ENCODE measurements around the gene DSN1. TPM values are rescaled to one million over a fixed set of nuclear protein-coding genes. Genes with fewer than 3 reads are reported as not detected.
A peak's percentile ranks its signal among the peaks of the same experiment; 100 is the strongest.

DSN1 gene
- total RNA-seq, 1 experiment from 2014 or later = 27.9 TPM

DNA sequence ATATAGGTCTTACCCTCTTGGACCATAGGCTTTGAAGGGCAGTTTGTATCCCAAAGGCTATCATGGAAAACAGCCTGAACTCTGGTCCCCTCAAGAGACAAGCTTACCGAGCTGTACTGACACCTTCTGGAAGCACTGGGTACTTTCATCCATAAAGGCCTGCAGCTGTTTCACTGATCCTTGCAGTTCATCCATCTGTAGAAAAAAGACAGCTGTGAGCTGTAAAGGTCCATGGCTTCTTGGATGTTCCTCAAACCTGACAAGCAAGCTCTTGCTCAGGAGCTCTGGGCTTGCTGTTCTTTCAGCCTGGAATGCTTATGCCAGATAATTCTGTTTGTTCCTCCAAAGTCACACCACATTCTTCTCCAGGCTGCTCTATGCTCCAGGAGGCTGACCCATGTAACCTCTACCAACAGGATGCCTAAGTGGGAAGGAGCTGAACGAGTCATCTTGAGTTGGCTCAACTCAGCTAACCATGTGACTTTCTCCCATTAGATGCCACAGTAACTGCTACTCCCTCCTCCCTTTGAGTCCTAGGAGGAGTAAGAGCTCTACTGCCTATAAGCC lies 18.8 kb downstream of the DSN1 start:
- ChIA-PET CTCF (interaction anchor here (0.7 to 2.2 kb wide), 13 partner anchors 9 to 198 kb away, joined by 3 to 13 read pairs (median 4); partner anchors contain the start of genes DSN1, NDRG3 and RAB5IF), POLR2A (interaction anchor here (0.6 to 1.2 kb wide), 4 partner anchors 9 to 151 kb away, joined by 3 to 4 read pairs (median 3); partner anchors contain the start of genes DSN1 and NDRG3), RAD21 (ENCODE audit: low non-redundant PET in 1 of 2, low total read pairs in 2 of 2, uncharacterized antibody in 2 of 2, unreplicated experiment in 2 of 2) (interaction anchor here in 1 of 2 experiments (0.6 kb wide), 1 partner anchor 88 kb away, joined by 3 read pairs; no protein-coding TSS in a partner anchor)
- no TSS peak for BruUV-seq (replicated peaks)
- Histone ChIP-seq H3K9me2 (ENCODE audit: insufficient read depth) (no peaks in the 10 kb centered on the region), H4K20me1 (ENCODE audit: insufficient read depth) (no peaks in the 10 kb centered on the region), H2AFZ (ENCODE audit: low read depth, low read length, poor library complexity, severe bottlenecking) (no peak overlapping the region), H3K9me3 (ENCODE audit: control insufficient read depth in 1 of 2, insufficient read depth in 1 of 2, low read depth in 1 of 2, low read length in 2 of 2) (no peaks in the 10 kb centered on the region), H3K4me1 (ENCODE audit: control insufficient read depth in 1 of 2, insufficient read depth in 2 of 2, low read length in 2 of 2) (peaks cover 0 to 5% of the 10 kb centered on the region in 2 experiments; a peak in 1 of 4 replicates), H3K79me2 (ENCODE audit: insufficient read depth, low read length) (no peaks in the 10 kb centered on the region), H3K27ac (ENCODE audit: low read depth, low read length) (no peak overlapping the region), H3K4me2 (ENCODE audit: low read length) (no peak overlapping the region), H3K36me3 (ENCODE audit: control insufficient read depth in 1 of 2, insufficient read depth in 2 of 2, low read length in 2 of 2) (peaks cover 23 to 35% of the 10 kb centered on the region in 2 experiments), H3K9ac (ENCODE audit: low read length) (no peak overlapping the region), H3K4me3 (replicated peaks in 1 of 2; ENCODE audit: low read depth in 1 of 2, low read length in 2 of 2) (no peak overlapping the region), H3K27me3 (ENCODE audit: insufficient read depth, low read length) (no peaks in the 10 kb centered on the region)
- DNase-seq (ENCODE audit: low read depth, low spot score) = peak; percentile 37
- intact Hi-C loops (cut with micrococcal nuclease) = loop anchor here (1.0 kb wide), 1 partner anchor 142 kb away; no protein-coding TSS in a partner anchor
- ATAC-seq = peak; percentile 95
- TF ChIP-seq JUND (IDR thresholded peaks at IDR 0.05) (no peak), RAD21 (IDR thresholded peaks at IDR 0.05; ENCODE audit: low read depth) (peak; percentile 71)
- TF ChIP-seq, protein P1, sequence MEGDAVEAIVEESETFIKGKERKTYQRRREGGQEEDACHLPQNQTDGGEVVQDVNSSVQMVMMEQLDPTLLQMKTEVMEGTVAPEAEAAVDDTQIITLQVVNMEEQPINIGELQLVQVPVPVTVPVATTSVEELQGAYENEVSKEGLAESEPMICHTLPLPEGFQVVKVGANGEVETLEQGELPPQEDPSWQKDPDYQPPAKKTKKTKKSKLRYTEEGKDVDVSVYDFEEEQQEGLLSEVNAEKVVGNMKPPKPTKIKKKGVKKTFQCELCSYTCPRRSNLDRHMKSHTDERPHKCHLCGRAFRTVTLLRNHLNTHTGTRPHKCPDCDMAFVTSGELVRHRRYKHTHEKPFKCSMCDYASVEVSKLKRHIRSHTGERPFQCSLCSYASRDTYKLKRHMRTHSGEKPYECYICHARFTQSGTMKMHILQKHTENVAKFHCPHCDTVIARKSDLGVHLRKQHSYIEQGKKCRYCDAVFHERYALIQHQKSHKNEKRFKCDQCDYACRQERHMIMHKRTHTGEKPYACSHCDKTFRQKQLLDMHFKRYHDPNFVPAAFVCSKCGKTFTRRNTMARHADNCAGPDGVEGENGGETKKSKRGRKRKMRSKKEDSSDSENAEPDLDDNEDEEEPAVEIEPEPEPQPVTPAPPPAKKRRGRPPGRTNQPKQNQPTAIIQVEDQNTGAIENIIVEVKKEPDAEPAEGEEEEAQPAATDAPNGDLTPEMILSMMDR (IDR thresholded peaks at IDR 0.05 in 2 of 3, conservative IDR thresholded peaks at IDR 0.05 in 1 of 3; ENCODE audit: borderline replicate concordance in 1 of 3, insufficient read depth in 1 of 3, low read depth in 2 of 3, low read length in 2 of 3) = peak; percentile 69 to 76 (median 74)

DNA sequence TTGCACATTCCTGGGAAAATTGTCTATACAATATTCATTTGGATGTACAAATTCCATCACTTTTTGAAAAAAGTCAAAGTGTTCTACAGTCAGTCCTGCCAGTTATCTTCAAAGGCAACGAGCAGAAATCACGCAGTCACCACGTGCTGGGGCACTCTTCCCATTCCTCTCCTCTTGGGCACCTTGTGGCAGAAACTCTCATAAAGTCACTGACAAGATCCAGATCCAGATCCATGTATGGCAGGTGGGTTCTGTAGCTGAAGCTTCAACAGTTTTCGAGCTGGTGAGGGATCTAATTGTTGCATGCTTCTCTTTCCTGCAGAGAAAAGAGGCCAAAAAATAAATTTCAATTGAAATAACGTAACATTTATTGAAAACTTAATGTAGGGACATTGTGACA lies 21.0 kb downstream of the DSN1 start:
- H3K79me2 ChIP-seq (ENCODE audit: insufficient read depth, low read length) = no peaks in the 10 kb centered on the region
- no peak for ATAC-seq
- no peaks in the 10 kb centered on the region for H3K27me3 ChIP-seq (ENCODE audit: insufficient read depth, low read length)
- H2AFZ ChIP-seq (ENCODE audit: low read depth, low read length, poor library complexity, severe bottlenecking) = no peak overlapping the region
- DNase-seq (ENCODE audit: low read depth, low spot score) = no peak
- no peak overlapping the region for H3K4me2 ChIP-seq (ENCODE audit: low read length)
- peaks cover 0 to 5% of the 10 kb centered on the region in 2 experiments; a peak in 1 of 4 replicates for H3K4me1 ChIP-seq (ENCODE audit: control insufficient read depth in 1 of 2, insufficient read depth in 2 of 2, low read length in 2 of 2)
- no peaks in the 10 kb centered on the region for H3K9me2 ChIP-seq (ENCODE audit: insufficient read depth)
- no peak overlapping the region for H3K27ac ChIP-seq (ENCODE audit: low read depth, low read length)
- ChIA-PET RAD21 (ENCODE audit: low non-redundant PET in 1 of 2, low total read pairs in 2 of 2, uncharacterized antibody in 2 of 2, unreplicated experiment in 2 of 2) (no interaction called here), POLR2A (interaction anchor here (0.7 kb wide), 1 partner anchor 18 kb away, joined by 3 read pairs; no protein-coding TSS in a partner anchor), CTCF (no interaction called here)
- no peaks in the 10 kb centered on the region for H4K20me1 ChIP-seq (ENCODE audit: insufficient read depth)
- no TSS peak for BruUV-seq (replicated peaks)
- peaks cover 23 to 26% of the 10 kb centered on the region in 2 experiments for H3K36me3 ChIP-seq (ENCODE audit: control insufficient read depth in 1 of 2, insufficient read depth in 2 of 2, low read length in 2 of 2)
- no peak overlapping the region for H3K4me3 ChIP-seq (replicated peaks in 1 of 2; ENCODE audit: low read depth in 1 of 2, low read length in 2 of 2)
- intact Hi-C loops (cut with micrococcal nuclease) = no loop called here
- H3K9me3 ChIP-seq (ENCODE audit: control insufficient read depth in 1 of 2, insufficient read depth in 1 of 2, low read depth in 1 of 2, low read length in 2 of 2) = no peaks in the 10 kb centered on the region
- no peak overlapping the region for H3K9ac ChIP-seq (ENCODE audit: low read length)
- TF ChIP-seq ZNF274 (IDR thresholded peaks at IDR 0.05; ENCODE audit: low read depth, low read length) (no peak), EZH2 (IDR thresholded peaks at IDR 0.05) (no peak), ELF1 (IDR thresholded peaks at IDR 0.05; ENCODE audit: borderline replicate concordance, low read depth) (no peak), EGR1 (IDR thresholded peaks at IDR 0.05; ENCODE audit: low read depth) (no peak), JUND (IDR thresholded peaks at IDR 0.05) (no peak), FOSL1 (IDR thresholded peaks at IDR 0.05; ENCODE audit: low read depth) (no peak), CEBPB (IDR thresholded peaks at IDR 0.05; ENCODE audit: low read depth) (no peak), EZH2phosphoT487 (IDR thresholded peaks at IDR 0.05; ENCODE audit: borderline replicate concordance) (no peak)
- TF ChIP-seq, protein P2, sequence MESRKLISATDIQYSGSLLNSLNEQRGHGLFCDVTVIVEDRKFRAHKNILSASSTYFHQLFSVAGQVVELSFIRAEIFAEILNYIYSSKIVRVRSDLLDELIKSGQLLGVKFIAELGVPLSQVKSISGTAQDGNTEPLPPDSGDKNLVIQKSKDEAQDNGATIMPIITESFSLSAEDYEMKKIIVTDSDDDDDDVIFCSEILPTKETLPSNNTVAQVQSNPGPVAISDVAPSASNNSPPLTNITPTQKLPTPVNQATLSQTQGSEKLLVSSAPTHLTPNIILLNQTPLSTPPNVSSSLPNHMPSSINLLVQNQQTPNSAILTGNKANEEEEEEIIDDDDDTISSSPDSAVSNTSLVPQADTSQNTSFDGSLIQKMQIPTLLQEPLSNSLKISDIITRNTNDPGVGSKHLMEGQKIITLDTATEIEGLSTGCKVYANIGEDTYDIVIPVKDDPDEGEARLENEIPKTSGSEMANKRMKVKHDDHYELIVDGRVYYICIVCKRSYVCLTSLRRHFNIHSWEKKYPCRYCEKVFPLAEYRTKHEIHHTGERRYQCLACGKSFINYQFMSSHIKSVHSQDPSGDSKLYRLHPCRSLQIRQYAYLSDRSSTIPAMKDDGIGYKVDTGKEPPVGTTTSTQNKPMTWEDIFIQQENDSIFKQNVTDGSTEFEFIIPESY (IDR thresholded peaks at IDR 0.05; ENCODE audit: extremely low read depth, insufficient replicate concordance, low read length) = no peak
